ENCODE results near the gene LNPEP.

DNA sequence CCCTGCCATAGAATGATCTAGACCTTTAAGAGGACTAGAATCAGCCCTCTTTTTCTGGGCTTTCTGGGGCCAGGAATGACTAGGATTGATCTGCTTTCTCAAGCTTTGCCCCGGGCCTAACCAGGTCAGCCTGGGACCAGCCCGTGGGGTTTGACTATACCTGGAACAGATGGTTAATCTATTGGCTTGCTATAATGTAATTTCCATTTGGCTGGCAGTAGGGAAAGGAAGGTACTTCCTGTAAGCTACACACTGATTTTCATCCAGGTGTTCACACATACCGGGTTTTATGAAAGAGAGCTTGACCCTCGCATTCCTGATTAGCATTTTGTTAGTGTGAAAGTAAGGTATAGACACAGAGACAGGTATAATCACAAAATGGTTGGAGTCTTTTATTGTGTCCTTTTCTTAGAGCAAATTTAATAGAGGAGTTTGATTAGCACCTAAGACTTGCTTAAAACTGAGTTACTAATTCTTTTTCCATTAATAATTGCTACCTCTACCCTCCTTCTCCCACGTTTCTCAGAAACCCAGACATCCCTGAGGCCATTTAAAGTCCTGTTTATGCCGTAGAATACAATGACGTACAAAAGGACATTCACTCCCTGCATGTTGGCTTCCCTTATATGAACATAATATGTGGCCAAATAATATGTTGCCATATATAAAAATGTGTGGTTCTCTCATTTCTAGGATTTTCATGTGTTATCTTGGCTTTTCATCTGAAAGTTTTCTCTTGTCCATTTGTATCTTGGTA lies 17.3 kb downstream of the LNPEP start:
- TF ChIP-seq EP300 (IDR thresholded peaks at IDR 0.05; ENCODE audit: low read depth) (no peak), POLR2A (IDR thresholded peaks at IDR 0.05) (no peak)
